Right lobe of liver (tissue), 4 donors: Measurements from ENCODE around the gene TMEM232.
A peak's percentile ranks its signal among the peaks of the same experiment; 100 is the strongest.

ENCODE experiments used
- CTCF ChIP-seq, 4 donors: fragments of 200-600 bp in 3 of 4; fragments of 450-650 bp in 1 of 4; IDR thresholded peaks; one replicate each; pipeline versions ENCODE4 v1.5.1 to v1.8.0; 2016 to 2022; ENCODE audit warnings: antibody characterized with exemption in 4 of 4, mild to moderate bottlenecking in 2 of 4
- POLR2A ChIP-seq: fragments of 450-650 bp; IDR thresholded peaks from one replicate; pipeline ENCODE4 v1.6.1; 2017; ENCODE audit warnings: antibody characterized with exemption, mild to moderate bottlenecking
- donor health status: DM: no; HTN: no; CAD: no.
- donor health status: DM: no; HTN: no; CAD: no.
- donor health status: DM: no; HTN: yes; CAD: no.

DNA sequence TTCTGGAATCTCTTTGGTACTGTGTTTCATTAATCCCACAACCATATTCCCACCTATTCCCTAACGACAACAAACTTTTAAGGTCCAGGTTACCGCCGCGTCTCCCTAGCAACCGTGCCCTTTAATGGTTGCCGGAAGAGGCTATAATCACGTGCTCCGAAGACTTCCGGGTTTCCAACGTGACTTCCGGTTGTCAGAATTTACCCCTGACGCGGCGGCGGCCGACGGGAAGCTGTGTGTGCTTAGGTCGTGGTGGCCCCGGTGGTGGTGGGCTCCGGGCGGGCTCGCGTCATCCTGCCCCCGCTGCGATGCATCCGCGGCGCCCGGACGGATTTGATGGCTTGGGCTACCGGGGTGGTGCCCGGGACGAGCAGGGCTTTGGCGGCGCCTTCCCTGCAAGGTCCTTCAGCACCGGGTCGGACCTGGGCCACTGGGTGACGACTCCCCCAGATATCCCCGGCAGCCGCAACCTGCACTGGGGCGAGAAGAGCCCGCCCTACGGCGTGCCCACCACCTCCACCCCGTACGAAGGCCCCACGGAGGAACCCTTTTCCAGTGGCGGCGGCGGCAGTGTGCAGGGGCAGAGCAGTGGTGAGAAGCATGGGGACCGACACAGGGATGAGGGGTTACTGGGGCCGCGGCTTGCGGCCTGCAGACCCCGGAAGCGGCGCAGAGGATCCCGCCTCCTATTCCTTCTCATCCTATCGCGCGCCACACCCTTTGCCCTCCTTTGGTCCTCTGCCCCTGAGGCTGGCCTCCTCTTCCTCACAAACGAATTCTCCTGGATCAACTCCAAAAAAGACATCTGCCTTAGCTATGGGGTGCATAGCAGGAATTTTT lies 12.6 kb upstream of the TMEM232 start, which contains the start of gene SLC25A46:
- TF ChIP-seq POLR2A (peak; percentile 71), CTCF (IDR thresholded peaks at IDR 0.05) (no peak)
